ENCODE data around the gene CHCHD1.
"Not testable (repeated sequence)": the region's sequence is repeated elsewhere in the genome, so short reads cannot be mapped to it uniquely, and the experiment has no call there.

CHCHD1 gene

DNA sequence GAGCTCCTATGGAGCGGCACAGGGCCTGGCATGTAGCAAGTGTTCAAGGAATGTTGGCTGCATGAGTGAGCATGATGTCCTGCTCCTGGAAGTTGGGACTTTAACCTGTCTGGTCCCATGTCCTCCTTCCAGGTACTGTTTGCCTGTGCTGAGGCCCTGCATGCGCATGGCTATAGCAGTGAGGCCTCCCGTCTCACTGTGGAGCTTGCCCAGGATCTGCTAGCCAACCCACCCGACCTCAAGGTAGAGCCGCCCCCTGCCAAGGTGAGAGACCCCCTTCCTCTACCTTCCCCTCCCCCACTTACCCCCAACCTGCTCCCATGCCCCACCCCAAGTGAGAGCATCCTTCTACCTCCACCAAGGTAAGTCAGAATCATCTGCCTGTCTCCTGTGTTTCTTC lies 11.6 kb downstream of the CHCHD1 start:
- no peak for DNase-seq (ENCODE audit: low spot score)

DNA sequence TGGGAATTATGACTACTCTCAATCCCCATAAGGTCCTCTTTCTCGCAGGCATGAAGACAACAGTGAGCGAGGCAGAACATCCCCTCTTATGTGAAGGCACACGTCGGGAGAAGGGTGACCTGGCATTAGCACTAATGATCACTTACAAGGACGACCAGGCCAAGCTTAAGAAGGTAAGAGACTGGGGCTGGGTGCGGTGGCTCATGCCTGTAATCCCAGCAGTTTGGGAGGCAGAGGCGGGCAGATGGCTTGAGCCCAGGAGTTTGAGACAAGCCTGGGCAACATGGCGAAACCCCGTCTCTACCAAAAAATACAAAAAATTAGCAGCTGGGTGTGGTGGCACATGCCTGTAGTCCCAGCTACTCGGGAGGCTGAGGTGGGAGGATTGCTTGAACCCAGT lies 13.6 kb downstream of the CHCHD1 start:
- DNase-seq (ENCODE audit: low spot score): not testable (repeated sequence)

DNA sequence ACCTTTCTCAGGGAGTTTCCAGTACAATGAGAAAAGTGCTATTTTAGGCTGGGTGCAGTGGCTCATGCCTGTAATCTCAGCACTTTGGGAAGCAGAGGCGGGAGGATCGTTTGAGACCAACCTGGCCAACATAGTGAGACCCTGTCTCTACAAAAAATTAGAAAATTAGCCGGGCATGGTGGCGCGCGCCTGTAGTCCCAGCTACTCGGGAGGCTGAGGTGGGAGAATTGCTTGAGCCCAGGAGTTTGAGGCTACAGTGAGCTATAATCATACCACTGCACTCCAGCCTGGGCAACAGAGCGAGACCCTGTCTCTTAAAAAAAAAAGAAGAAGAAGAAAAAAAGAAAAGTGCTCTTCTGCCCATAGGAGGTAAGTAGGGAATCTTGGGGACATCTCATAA lies 14.2 kb downstream of the CHCHD1 start:
- not testable (repeated sequence) for DNase-seq (ENCODE audit: low spot score)

DNA sequence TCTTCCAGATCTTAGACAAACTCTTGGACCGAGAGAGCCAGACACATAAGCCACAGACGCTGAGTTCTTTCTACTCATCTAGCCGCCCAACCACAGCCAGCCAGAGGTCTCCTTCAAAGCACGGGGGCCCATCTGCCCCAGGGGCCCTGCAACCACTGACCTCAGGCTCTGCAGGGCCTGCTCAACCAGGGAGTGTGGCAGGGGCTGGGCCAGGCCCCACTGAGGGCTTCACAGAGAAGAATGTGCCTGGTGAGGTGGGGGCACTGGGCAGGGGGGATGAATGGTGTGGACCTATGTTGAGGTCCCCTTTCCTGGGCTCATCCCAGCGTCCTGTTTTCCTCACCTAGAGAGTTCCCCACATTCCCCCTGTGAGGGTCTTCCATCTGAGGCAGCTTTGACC lies 14.9 kb downstream of the CHCHD1 start:
- no peak for DNase-seq (ENCODE audit: low spot score)

DNA sequence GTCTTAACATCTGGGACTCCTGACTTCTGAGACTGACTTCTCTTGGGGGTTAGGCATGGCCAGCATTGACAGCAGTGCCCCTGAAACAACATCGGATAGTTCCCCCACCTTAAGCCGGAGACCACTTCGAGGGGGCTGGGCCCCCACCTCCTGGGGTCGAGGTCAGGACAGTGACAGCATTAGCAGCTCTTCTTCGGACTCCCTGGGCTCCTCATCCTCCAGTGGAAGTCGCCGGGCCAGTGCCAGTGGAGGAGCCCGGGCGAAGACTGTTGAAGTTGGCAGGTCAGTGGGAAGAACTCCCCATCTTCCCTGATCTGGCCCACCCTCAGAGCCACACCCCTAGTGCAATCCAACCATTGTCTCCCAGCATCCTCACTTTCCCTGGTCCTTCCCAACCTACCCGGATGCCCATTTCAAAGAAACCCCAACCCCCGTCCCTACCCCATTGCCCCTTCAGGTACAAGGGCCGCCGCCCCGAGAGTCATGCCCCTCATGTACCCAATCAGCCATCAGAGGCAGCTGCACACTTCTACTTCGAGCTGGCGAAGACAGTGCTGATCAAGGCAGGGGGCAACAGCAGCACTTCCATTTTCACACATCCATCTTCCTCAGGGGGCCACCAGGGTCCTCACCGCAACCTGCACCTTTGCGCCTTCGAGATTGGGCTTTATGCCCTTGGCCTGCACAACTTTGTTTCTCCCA lies 15.6 kb downstream of the CHCHD1 start:
- no peak for DNase-seq (ENCODE audit: low spot score)

DNA sequence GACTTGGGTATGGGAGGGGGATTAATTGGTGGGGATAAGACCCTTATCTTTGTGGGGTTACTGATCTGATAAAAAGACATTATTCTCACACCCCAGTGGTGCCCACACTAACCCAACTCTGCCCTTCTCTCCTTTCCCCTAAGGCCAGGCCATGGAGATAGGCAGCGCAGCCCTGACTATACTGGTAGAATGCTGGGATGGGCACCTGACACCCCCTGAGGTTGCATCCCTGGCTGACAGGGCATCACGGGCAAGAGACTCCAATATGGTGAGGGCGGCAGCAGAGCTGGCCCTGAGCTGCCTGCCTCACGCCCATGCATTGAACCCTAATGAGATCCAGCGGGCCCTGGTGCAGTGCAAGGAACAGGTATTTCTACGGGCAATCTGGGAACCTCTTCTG lies 16.2 kb downstream of the CHCHD1 start:
- DNase-seq (ENCODE audit: low spot score): no peak

DNA sequence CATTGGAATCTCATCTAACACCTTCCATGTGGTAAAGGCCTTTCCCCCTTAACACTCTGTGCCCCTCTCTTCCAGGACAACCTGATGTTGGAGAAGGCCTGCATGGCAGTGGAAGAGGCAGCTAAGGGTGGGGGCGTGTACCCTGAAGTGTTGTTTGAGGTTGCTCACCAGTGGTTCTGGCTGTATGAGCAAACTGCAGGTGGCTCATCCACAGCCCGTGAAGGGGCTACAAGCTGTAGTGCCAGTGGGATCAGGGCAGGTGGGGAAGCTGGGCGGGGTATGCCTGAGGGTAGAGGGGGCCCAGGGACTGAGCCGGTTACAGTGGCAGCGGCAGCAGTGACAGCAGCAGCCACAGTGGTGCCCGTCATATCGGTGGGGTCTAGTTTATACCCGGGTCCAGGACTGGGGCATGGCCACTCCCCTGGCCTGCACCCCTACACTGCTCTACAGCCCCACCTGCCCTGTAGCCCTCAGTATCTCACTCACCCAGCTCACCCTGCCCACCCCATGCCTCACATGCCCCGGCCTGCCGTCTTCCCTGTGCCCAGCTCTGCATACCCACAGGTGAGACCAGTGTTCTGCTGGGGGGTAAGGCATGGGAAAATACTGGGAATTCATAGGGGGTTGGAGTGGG lies 17.2 kb downstream of the CHCHD1 start:
- no peak for DNase-seq (ENCODE audit: low spot score)

DNA sequence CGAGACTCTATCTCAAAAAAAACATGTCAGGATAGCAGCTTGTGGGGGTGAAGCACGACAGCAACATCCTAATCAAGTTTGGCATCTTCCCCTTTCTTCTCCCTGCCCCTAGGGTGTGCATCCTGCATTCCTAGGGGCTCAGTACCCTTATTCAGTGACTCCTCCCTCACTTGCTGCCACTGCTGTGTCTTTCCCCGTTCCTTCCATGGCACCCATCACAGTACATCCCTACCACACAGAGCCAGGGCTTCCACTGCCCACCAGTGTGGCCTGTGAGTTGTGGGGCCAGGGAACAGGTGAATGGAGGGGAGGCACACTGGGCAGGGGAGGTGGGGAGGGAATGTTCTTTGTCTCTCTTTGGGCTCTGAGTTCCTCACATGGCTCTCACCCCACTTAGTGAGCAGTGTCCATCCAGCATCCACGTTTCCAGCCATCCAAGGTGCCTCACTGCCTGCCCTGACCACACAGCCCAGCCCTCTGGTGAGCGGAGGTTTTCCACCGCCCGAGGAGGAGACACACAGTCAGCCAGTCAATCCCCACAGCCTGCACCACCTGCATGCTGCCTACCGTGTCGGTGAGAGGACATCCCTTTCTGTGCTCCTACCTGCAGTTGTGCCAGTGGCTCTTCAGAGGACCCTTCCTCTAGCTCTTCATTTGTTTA lies 18.2 kb downstream of the CHCHD1 start:
- DNase-seq (ENCODE audit: low spot score): no peak

DNA sequence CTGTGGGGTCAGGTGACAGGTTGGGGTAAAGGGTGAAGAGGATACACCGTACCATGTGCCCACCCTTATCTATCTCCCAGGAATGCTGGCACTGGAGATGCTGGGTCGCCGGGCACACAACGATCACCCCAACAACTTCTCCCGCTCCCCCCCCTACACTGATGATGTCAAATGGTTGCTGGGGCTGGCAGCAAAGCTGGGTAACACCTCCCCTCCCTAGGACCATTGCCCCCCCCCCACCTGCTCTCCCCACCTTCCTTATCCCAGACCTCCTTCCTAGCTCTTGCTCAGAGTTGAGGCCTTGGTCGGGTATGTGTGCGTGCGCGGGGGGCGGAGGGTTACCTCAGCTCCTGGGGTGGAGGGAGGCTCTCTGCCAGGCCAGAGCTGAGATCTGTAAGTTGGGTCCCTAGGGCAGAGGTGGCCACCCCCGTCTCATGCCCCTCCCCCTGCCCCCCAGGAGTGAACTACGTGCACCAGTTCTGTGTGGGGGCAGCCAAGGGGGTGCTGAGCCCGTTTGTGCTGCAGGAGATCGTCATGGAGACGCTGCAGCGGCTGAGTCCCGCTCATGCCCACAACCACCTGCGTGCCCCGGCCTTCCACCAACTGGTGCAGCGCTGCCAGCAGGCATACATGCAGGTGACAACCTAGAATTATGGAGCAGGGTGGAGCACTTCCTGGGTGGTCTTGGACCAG lies 18.9 kb downstream of the CHCHD1 start:
- no peak for DNase-seq (ENCODE audit: low spot score)

DNA sequence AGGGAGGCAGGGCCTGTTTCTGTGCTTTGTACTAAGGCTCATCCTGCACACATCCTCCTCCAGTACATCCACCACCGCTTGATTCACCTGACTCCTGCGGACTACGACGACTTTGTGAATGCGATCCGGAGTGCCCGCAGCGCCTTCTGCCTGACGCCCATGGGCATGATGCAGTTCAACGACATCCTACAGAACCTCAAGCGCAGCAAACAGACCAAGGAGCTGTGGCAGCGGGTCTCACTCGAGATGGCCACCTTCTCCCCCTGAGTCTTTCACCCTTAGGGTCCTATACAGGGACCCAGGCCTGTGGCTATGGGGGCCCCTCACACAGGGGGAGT lies 19.4 kb downstream of the CHCHD1 start:
- no peak for DNase-seq (ENCODE audit: low spot score)

DNA sequence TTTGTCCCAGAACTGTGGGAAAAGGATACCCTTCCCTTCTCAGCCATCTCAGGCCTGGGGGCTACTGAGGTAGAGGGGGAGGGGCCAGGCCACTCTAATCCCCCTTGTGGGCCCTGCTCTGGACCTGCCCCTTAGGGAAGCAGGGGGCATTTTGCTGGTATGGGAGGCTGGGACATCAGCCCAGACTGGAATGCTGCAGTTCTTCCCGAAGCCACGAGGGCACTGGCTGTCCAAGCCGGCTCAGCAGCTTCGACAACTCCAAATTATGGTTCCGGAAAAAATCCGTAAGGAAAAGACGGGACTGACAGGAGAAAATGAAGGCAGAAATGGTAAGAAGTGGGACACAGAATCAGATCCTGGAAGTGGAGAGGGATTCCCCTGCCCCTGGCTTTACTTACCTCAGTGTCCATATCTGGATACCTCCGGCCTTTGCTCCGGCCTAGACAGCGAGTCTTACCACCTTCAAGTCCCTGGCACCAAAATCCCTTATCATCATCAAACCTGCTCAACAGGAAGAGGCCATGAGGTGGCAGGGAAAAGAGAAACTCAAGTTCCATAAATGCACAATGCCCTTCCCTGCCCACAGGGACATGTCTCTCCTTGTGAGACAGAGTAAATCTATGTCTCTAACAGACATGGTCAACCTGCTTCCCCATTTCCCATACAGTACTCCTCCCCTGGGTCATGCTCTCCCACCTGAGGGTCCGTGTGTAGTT lies 20.6 kb downstream of the CHCHD1 start:
- no peak for DNase-seq (ENCODE audit: low spot score)

DNA sequence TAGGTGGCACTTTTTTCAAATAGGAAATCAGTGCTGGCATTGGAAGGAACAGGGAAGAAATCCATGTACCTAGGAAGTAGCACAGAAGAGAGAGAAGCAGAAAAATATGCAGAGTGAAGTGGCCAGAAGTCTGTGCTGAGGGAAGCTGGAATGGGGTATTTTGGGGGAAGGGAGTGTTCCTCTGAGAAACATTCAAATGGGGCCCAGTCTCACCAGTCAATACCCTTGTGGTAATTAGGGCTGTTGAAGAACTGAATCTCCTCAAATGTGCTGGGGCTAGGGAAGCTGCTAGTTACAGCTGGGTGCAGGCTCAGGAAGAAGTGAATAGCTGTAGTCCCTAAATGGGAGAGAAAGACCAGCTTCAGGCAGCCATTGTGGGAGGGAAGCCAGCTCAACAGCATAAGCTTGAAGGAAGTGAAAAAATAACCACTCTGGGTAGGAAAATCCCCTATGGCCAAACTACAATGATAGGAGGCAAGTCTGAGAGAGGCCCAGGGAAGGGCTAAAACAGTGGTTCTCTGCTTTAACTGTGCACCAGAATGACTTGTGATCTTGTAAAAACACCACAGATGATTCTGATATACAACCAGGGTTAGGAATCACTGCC lies 21.9 kb downstream of the CHCHD1 start:
- no peak for DNase-seq (ENCODE audit: low spot score)

DNA sequence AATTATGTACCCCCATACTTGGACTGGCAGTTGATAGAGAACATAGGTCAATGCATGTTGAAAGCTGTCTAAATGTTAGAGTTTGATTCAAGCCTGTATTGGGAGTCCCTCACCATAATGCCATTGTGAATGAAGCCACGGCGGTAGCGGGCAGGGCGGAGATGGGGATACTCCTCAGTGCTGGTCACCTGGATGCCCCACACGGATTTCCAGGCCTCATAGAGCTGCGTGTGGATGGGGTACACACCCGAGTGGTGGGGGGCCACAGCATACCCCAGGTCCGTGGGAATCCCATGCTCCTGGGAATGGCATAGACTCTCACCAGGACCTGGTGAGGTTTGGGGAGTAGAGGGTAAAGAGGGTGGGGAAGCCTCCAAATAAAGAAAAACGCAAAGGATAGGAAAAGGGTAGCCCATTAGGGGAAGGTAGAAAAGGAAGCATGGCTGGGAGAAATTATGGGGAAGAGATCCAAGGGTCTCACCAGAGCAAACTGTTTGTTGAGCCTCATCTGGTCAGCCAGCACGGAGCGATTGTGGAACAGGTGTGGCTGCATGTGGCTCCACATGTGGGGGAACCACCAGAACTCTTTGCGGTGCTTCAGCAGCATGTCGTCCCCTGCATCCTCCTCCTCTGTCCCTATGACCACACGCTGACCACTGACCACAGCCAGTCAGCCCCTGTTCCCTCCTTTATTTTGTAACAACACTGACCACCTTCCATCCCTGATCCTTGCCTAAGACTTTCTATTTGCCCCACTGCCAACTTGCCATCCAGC lies 24.5 kb downstream of the CHCHD1 start:
- no peak for DNase-seq (ENCODE audit: low spot score)

DNA sequence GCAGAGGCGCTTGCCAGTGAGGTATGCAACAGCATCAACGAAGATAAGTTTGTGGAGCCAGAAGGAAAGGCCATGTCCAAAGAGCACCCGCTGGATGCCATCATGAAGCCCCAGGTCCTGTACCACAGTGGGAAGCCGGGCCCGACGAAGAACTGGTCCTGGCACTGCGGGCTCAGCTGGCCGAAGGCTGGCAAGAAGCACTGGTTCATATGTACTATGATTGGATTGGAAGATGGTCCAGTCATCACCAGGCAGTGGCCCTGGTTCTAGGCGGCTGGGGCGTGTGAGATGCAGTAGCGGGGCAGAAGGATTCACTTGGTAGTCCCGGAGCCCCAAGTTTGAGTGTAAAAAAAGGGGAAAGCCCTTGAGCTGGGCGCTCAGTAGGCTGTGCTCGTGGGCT lies 25.6 kb downstream of the CHCHD1 start:
- no peak for DNase-seq (ENCODE audit: low spot score)

DNA sequence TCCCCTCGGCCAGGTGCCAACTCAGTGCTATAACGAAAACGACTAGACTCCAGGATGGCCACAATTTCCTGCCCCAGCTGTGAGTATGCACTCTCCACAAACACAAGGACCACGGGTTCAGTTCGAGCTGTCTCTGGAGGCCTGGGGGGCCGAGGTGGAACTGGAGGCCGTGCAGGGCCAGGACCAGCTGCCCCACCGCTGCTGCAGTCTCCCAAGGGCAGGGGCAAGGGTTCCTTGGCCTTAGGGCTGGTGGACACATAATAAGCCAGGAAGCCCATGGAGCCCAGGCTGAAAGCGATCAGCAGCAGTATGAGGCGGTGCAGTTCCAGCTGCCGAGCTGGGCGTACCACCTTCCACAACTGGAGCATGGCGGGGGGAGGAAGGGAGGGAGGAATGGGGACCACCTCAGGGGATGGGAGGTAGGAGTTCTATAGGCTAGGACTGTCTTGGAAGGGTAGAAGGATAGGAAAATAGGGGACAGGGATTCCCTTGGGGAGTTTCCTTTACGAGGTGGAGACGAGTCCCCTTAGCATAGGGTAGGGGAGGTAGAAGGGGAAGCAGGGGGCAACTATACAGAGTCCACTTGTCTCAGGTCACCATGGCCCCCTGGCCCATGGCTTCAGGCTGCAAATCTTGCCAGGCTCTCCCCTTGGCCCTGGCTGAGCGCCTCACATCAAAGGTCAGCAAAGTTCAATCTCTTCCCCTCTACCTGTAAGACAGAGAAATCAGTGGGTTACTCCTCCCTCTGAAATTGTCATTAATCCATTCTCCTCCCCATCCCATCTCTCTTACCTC lies 26.4 kb downstream of the CHCHD1 start:
- no peak for DNase-seq (ENCODE audit: low spot score)

DNA sequence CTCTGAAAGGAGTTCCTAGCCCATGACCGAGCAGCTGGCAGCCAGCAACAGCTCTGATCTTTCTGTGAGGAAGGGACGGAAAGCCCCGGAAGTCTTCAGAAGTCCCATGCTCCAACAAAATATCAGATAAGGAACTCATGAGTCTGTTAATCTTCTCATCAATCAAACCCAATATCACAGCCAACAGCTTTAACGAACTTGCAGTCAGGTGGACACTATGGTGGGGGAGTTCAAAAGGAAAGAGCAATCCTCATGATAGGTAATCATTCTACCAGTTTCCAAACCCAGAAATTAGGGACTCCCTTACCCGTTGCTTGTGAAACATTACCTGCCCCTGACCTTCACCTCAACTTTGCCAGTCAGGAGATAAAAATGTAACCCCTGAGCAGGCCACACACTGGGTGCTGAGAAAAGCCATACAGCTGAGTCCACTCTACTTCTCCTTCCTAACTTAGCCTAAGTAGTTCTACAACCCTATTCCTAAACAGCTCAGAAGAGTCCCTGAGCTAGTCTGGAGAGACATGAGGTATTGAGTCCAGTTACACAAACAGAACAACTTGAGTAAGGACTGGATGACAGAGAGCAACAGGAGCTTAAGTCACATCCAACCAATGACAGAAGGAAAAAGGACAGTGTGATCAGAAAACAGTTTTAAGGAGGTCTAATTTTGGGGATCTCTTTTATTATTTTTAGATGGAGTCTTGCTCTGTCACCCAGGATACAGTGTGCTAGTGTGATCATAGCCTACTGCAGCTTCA lies 27.4 kb downstream of the CHCHD1 start:
- DNase-seq (ENCODE audit: low spot score): no peak

DNA sequence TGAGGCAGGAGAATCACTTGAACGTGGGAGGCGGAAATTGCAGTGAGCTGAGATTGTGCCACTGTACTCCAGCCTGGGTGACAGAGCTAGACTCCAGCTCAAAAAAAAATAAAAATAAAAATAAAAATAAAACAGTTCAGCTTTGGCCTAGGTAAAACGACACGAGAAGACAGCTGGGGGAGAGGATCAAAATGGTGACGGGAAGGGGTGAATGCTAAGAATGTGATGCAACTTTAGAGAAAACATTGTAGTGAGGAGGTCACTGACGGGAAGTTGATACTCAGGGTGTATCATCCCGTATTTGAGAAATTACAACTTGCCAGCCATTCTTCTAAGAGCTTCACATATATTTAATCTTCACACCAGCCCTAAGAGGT lies 28.5 kb downstream of the CHCHD1 start:
- no peak for DNase-seq (ENCODE audit: low spot score)

DNA sequence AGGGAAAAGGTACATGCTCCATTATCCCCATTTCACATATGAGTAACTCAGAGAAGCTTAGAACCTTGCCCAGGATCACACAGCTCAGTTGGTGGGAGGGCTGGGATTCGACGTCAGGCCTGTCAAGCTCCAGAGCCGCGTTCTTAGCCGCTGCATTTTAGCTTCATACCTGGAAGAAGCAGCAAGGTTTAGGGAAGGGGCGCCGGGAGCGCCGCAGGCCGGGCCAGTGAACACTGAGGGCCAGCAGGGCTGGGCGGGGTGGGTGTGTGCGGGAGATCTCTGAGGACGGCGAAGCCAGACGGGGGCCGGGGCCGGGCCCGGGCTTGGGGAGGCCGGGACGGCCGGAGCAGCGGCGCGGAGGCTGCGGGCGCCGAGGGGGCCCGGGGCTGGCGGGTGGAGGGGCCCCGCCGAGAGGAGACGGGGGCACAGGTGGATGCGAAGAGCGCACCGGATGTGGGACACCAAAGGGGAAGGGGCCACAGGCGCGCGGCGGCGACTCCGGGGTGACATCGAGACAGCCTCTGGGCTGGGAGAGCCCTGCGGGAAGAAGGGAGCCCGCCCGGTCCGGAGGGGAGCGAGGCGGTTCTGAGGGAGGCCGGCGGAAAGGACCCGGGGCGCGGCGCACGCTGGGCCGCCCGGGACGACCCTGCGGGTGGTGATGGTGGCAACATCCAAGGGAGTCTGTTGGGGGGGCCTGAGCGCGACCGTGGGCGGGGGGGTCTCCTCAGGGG lies 29.1 kb downstream of the CHCHD1 start:
- no peak for DNase-seq (ENCODE audit: low spot score)

DNA sequence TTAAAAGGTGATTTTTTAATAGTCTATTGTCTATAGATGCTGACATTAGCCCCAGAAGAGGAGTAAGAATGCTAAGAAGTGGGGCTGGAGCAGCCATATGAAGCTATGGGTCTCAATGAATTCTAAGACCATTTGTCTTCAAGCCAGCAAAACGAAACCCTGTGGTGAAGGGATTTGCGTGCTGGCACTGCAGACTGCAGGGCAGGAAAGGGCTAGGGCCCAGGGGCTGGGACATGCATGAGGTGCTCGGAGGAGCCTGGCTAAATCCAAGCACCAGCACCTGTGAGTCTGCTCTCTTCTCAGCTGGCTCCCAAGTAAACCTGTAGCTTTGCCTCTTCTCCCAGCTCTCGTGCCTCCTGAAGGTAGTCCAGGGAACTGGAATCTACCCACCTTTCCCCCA lies 30.8 kb downstream of the CHCHD1 start:
- no peak for DNase-seq (ENCODE audit: low spot score)

Data from COLO829 (cell line).